ENCODE results near the gene NRIP3.
"Not testable (repeated sequence)": the region's sequence is repeated elsewhere in the genome, so short reads cannot be mapped to it uniquely, and the experiment has no call there.

NRIP3 gene

DNA sequence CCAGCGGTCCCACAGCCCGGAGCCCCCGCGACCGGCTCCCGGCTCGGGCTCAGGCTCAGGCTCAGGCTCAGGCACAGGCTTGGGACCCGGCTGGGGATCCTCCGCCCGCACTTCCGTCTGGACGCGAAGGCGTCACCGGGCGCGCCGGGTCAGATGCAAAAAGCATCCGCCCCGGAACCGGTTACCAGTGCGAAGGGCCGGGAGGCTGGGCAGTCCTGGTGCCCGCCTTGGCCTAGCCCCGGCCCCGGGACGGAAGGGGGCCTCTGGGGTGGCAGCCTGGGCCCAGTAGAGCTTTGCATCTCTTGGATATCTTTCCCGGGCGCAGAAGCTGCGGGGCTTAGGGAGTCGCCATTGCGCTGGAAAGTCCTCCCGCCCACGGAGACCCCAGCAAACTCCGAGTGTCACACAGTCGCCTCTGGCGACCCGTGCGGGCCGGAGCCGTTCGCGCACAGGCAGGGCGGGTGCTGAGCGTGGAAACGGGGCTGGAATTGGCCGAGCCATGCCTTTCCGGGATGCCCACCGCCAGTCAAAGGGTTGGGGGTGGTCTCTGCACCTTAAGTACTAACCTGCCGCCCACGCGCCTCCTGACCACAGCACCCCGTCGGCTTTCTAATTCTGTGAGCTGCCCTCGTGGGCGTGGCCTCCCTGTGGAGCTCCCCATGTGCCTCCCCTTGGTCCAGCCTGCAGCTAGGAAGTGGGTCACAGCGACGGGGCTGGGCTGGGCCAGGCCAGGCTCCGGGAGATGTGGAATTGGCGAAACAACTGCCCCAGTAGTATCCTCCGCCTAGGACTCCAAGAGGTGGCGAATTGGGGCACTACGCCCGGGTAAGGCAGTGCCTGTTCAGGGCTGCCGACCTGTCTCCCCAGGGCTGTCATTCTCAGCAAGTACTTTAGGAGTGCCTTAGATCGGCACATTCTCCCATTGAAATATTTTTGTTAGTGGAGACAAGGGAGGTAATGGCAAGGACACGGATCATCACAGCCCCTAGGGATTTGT, 39.2 kb downstream of the NRIP3 start, which contains the start of gene TMEM9B:
Gene TMEM9B (minus strand): TSS at position 119 of the 997 bp plus-strand sequence. CDS start 129 bp downstream, outside the sequence.
- peak; percentile 76 to 79 for DNase-seq

DNA sequence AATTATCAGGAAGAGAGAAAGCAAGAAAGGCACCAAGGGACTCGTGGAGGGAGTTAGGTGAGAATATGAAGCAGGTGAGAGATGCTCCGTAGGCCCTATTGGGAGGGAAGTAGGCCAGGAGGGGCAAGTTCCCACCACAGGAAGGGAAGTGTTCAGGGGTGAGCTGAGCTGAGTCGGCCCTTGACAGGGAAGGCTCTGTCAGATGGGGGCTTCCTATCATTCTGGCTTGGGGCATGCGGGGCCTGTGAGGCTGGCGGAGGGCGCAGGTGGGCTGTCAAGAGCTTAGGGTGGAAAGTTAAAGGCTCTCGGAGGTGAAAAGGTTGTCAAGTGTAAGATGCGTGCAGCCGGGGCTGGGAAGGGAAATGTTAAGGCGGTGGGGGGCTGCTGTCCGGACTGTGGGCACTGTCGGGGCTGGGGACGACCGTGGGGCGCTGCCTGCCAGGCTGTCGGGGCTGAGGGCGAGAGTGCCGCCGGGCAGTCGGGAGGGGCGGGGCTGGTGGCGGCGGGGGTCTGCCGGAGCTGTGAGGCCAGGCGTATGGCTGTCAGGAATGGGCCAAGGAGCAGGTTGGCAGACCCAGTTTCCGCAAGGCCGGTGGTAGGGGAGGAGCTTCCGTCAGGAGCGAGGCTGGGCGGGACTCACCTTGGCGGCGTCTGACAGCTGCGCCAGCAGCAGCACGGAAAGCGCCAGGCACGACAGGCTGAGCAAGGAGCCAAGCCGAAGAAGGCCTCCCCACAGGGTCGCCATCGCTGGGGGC, 40.1 kb downstream of the NRIP3 start:
- DNase-seq: peak; percentile 74 to 78

DNA sequence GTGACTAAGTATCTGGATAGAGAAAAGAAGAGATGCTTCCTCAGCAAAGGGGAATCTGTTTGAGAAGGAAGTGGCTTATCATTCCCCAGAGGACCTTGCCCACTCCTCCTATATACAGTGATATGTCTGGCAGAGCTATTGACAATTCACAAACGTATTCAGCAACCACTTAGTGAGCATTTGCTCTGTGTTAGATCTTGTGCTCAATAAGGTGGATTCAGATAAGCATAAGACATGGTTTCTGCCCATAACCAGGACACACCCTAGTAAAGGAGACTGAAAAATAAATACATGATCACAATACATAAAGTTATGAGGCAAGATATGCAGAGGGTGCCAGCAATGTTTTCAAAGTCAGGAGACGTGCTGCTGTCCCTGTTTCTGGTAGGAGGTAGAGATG, 41.0 kb downstream of the NRIP3 start:
- no peak for DNase-seq

DNA sequence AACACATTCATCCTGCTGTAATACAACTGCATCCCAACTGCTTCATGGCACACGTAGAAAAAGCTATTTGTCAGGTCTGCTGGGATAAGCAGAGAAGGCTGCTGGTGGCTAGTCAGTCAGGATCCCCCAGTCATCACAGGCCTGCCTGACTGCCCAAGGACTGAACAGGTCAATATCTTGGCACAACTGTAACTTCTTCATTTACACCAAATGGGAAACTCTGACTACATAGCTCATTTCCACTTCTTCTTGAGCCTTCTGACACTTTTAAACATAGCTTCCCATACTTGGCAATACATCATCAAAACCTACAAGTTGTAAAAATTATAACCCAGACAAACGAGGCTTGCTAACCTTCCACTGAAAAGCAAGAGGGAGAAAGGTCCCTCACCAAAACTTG, 42.4 kb downstream of the NRIP3 start:
- DNase-seq: no peak

DNA sequence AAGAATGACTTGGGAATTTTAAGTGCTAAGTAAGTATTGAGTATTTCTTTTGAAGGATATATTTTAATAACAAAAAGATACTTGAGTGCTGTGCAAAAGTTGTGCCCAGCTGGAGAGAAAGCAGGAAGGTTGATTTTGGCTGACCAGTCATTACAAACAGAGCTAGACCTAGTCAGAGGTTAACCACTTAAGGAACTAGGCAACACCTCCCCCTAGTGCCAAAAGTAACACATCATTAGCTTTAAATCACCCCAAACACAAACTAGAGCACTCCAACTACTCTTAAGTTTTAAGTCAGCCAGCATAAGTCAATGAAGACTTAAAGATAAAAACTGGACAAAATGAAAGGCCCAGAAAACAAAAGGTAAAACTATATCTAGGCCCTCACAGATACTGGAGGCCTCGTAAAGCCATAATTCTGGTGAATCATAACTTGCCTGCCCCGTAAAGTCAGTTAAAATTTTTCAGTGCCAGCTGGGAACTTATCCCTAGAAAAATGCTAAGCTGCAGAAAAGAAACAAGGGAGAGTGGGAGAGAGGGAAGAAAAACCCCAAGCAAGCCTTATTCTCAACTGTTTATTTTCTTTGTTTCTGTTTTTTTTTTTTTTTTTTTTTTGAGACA, 44.1 kb downstream of the NRIP3 start:
- DNase-seq: peak; percentile 27 to 57

DNA sequence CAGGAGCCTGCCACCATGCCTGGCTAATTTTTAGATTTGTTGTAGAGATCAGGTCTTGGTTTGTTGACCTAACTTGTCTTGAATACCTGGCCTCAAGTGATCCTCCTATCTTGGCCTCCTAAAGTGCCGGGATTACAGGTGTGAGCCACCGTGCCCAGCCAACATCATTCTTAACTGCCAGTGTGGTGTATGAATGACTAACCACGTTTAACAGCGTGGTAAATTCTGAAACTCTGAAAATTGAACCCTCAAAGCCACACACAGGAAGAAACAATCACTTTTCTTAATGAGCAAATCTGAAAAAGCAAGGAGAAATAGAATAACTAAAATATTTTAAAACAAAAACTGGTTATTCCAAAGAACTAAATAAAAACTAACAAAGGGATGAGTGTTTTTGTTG, 46.9 kb downstream of the NRIP3 start:
- no peak for DNase-seq

DNA sequence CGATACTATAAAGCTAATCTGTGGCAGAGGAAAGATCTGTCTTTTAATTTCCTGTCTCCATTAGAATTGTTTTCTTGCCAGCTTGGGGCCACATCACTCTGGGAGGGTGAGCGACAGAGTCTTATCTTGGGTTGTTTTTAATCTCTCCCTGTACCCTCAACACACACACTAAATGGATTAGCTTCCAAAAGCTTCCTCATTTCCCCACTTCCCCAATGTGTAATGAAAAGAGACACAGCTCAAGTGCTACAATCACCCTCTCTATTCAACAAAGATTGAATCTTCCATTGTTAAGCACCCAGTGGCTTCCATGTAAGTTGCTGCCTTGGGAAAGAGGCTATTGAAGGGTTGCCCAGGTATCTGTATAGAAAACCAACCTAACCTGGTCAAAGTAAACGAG, 54.9 kb downstream of the NRIP3 start:
- DNase-seq: no peak

DNA sequence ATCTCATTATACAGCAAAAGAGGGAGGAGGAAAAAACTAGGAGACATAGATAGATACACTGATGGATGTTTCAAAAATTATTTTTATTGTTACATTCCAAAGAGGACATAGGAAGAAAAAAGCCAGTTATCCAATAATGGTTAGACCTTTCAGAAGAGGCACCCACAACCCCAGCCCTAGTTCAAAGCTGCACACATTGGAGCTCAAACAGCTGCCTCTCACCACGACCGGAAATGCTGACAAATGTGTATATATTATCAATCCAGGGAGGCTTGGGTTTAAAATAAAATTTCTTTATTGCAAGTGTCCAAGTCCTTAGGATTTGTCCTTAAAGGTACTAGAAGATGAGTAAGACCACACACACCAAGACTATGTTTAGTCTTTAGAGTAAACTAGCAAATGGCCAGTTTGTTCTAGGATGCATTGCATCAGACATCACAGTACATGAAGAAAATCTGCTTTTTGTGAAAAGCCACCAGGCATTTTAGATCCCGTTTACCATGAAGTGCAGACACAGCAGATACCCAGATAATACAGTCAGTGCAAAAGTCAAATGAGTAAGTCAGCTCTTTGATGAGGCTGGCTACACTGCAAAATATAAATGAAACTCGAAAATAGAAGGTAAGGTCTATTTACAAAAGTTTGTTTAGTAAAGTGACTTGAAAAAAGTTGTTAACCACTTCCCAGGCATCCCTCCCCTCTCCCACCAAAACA, 56.4 kb downstream of the NRIP3 start:
- no peak for DNase-seq

DNA sequence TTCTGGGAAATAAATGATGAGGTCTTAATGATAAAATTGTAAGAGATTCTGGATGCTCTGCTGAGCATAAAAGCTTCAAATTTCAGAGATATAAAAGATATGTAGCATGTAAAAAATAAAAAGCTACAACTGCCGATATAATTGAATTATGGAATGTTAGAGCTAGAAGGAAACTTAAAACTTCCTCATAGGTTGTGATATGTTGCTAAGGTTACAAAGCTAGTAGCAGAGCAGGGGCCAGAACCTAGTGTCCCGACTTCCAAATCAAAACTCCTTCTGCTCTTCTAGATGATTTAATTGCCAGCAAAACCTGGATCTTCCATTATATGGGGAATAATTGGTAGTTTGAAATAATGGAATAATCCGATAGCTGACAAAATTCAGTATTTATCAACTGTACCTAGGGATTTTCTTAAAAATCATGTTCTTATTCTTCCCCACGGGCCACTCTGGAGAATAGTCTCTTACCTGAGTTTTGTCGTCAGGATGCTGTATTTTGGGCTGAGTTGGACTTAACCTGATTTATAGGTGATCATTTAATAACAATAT, 61.2 kb downstream of the NRIP3 start, which contains the start of gene ASCL3:
Gene ASCL3 (minus strand): TSS at position 499 of the 549 bp plus-strand sequence. CDS start 4,855 bp downstream, outside the sequence.
- DNase-seq: no peak

DNA sequence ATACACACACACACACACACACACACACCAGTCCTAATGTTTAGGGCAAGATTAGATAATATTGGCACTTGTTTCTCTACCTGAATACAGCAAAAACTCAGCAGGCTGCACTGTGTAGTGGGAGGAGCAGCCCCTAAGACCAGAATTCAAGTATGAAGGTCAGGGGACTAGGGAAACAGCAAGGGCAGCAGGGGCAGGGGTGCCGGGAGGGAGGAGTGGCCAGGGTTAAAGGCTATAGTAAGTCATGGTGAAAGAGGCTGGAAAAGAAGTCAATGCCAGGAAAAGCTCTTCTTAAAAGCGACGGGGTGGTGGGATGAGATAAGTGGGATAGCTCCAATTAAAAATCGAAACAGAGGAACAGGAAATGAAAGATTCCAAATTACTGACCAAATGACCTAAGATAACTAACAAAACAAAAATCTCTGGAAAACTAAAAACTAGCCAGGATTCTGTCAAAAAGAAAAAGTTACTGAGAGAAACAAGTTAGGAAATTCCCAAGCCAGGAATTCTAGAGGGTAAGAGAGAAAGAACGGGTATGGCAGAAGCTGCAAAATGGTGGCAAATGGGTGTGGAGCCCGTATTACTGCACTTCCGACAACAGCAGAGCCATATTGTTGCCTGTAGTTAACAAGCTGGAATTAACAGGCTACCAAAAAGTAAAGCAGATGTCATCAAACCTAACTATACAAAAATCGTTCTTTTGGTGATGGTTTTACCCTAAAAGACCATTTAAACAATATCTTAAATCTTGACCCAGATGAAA, 62.3 kb downstream of the NRIP3 start:
- DNase-seq: no peak

DNA sequence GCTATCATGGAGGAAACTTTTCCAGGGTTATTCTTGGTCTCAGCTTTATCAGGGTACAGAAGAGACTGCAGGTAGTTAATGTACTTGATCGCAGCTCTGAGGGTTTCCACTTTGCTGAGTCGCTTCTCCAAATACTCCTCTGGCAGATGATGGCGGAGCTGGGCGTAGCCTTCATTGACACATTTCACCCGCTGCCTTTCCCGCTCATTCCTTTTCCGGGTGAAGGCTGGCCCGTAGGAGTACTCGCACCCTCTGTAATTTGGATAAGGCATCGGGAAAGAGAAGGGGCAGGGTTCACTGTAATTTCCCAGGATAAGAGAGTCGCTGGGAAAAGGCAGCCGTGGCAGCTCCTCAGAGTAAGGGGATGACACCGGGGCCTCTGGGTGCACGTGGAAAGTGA, 66.1 kb downstream of the NRIP3 start:
- DNase-seq: no peak

DNA sequence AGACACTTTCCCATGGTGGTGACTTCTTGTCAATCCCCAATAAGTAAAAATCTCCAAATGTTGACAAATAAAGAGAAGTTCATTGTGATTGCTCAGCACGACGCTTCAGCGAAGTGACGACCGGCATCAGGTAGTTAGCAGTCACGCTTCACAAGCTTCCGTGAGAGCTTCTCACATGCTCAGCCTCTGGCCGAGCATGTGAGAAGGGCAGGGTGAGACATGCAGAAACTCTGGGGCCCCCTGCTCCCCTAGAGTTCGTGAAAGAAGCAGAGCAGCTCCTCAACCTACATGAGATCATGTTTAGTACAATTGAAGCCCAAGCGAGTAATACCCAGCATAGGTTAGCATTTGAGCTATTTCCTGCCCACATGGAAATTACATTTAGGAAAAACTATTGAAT, 66.6 kb downstream of the NRIP3 start:
- DNase-seq: no peak

DNA sequence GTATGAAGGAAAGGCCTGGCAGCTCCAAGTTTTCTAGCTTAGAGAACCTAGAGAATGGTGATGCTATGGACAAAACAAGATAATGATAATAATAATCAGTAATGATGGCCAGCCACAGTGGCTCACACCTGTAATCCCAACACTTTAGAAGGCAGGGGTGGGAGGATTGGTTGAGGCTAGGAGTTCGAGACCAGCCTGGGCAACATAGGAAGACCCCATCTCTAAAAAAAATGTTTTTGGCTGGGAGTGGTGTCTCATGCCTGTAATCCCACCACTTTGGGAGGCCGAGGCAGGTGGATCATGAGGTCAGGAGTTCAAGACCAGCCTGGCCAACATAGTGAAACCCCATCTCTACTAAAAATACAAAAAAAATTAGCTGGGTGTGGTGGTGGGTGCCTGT, 68.0 kb downstream of the NRIP3 start:
- DNase-seq: not testable (repeated sequence)

DNA sequence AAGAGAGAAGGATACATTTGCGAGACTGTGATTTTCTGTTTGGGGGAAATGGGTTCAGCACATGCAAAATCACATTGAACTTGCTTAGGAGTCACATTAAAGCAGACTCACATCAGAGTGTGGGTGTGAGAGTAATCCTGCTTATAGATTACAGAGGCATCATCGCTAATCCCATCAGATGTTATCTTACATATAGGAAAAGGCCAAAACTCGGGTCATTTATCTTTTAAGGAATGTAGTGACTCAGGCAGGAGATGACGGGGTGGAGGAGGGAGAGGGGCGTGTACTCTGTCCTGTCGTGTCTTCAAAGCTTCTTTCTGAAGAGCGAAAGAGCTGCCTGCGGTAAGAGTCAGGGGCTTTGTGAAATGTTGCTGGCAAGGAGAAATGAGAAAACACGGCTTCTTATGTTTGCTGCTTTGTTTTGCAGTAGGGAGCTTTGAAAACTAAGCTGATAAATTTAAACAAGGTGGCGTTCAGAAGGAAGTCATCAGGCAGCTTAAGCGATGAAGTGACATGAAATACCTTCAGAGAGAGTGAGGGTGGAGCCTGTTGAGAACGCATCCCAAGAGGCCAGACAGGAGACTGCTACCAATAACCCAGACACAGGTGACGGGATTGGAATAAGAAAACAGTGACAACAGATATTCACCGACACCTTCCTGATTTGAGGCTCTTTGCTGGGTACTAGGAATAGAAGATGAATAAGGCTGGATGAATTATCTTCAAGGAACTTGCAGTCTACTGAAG, 68.9 kb downstream of the NRIP3 start:
- no peak for DNase-seq

DNA sequence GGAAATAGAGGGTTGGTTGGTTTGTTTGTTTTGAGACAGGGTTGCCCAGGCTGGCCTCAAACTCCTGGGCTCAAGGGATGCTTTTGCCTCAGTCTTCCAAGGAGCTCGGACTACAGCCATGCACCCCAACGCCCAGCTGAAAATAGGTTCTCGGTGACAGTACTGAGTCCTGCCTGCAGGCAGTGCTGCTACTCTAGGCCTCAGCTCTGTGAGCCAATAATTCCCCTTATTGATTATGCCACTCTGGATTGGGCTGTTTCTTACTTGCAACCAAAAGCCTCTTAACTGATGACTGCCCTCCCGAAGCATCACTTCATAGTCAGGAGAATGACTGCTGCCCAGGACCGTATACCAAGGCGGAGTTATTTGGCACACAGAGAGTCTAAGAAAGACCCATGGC, 69.9 kb downstream of the NRIP3 start:
- no peak for DNase-seq

DNA sequence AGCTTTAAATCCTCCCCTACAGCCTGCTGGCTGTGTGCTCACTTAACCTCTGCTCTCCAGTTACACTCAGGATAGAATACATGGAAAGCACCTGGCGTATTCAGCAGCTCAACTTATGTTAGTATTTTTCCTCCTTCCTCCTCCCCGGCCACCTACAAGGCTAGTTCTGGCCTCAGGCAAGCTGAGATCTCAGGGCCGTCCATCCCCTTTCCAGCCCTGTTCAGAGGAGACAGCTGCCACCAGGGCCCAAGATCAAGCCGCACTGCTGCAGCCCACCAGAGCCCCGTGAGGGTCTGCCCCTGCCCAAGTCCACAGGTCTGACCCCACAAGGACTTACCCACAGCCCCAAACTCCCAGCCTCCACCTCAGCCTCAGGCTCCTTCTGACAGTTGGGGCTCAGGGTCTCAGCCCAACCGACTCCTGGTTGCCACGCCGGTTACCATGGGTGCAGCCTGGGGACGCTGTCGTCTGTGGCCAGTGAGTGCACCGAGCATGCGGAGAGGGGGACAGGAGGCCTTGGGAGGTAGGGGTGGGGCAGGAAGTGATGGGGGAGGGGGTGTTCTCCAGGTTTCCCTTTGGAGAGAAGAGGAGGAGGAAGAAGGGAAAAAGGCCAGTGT, 71.1 kb downstream of the NRIP3 start, which contains the start of gene C11orf16:
Gene C11orf16 (minus strand): TSS at position 384 of the 617 bp plus-strand sequence. CDS start 639 bp downstream, outside the sequence.
- no peak for DNase-seq

Measured in CD4-positive, alpha-beta T cell treated with Interferon alpha-2 for 1 hour (primary cell).